Pulmonary artery endothelial cell (primary cell): Measurements from ENCODE around the gene PHF20. TPM values are rescaled to one million over a fixed set of nuclear protein-coding genes. Genes with fewer than 3 reads are reported as not detected.
"Not testable (repeated sequence)": the region's sequence is repeated elsewhere in the genome, so short reads cannot be mapped to it uniquely, and the experiment has no call there.

ENCODE experiments used
- DNase-seq: peaks from one replicate; pipeline ENCODE4 v3.0.0-alpha.2; 2011; ENCODE audit warnings: low read depth, low spot score
- total RNA-seq: library from RNA; depleted of rRNA; stranded (reverse); fragments of >200 nt; gene quantifications from 2 replicates; pipeline ENCODE4 v1.2.3, GENCODE V29; 2014

Gene PHF20
- total RNA-seq, 1 donor from 2014 or later = 30.9 TPM

DNA sequence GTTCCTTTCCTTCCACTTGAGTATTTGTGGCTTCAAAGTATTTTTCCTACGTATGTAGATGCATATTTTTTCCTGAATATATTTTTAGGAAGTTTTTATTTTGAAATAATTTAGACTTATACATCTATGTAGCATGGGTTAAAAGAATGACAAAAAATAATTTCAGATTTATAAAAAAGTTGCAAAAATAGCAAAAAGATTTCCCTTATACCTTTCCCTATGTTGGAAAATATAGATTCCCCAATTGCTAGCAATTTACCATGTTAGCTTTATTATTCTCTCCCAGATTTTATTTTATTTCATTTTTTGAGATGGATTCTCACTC lies 112.7 kb downstream of the PHF20 start:
- no peak for DNase-seq

DNA sequence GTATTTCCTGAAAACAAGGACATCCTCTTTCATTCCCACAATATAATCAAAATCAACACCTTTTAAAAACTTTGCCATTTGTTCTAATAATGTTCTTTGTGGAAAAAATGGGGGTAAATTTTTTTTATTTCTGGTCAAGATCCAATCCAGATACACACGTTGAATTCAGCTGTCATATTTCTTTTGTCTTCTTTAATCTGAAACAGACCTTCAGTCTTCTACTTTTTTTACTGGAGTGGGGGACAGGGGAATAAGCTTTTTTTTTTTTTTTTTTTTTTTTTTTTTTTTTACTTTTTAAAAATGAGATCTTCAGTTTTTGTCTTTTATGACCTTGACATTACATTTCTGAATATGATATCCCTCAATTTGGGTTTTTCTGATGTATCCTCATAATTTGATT lies 113.4 kb downstream of the PHF20 start:
- DNase-seq = no peak

DNA sequence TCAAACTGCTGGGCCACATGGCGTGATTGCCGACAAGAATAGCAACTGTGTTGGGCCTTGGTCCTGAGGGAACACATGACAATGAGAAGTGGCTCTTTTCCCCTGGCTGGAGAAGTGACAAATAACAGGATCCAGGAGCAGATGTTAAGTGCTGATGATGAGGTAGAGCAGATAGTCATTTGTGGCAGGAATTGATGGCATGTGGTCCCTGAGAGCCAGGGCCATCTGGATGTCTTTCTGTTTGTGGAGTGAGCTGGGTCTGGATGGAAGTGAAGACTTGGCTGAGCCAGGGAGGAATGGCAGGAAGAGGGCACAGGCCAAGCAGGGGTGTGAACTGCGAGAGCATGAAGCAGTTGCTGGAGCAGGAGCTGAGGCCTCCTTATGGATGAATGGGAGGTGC lies 114.7 kb downstream of the PHF20 start:
- DNase-seq = no peak

DNA sequence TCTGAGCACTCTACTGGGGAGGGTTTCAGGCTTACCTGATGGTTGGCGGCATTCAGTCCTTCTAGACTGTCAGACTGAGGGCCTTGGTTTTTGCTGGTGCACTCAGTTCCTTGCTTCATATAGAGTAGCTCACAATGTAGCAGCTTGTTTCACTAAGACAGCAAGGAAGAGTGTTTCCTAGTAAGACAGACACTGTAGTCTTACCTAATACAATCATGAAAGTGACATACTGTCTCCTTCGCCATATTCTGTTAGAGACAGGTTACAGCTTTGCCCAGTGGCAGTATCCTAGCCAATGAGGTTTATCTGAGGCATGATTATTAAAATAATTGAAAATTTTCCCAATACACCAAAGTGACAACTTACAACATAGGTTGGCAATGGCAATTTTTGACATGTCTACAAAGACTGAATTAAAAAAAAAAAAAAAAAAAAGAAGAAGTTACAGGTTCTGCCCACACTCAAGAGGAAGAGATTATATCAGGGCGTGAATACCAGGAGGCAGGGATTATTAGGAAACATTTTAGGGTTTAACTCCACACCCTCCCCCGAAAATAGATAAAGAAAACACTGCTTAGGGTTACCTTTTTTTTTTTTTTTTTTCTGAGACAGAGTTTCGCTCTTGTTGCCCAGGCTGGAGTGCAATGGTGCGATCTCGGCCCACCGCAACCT lies 115.7 kb downstream of the PHF20 start:
- DNase-seq = no peak

DNA sequence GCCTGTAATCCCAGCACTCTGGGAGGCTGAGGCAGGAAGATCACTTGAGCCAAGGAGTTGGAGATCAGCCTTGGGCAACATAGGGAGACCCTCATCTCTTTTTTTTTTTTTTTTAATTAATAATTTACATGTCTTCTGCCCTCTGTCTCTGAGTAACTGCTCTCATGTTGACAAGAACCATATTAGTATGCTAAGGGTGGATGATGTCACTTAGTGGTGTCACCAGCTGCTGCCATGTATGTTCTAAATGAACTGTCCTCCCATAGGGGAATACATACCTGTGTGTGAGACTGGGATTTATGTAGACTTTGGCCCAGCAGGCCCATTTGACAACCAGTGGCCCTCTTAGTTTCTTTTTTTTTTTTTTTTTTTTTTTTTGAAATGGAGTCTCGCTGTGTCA lies 116.8 kb downstream of the PHF20 start:
- no peak for DNase-seq

DNA sequence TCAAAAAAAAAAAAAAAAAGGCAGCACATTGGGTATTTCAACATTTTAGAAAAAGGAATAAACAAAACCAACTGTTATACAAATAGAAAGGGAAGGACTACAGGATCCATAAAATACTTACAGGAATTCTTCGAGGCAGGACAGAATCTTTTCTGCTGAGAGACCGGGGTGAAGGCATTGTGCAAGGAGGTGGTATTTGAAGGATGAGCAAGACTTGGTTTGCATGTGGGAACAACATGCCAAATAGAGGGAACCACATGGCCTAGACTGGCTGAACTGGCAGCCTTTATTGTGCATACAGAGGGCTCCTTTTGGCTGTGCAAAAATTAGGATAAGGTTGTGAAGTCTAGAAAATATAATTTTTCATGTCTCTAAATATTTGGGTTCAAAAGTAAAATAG lies 119.6 kb downstream of the PHF20 start:
- DNase-seq = no peak

DNA sequence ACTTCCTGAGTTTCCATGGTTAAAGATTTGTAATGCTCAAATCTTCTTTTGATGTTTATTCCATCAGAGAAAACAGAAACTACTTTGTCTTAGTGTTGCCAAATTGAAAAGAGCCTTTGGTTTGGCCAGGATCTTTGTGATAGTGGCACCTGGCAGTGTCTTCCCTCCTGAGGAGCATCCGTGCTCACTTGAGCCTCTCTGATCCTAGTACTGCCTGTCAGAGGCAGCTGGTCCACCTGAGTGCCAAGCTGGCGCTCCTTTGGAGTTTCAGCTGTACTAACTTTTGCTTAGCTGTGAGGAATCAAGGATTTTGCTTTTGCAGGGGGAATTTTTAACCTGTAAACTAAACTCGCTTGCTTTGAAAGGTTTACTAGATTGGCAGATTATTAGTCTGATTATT lies 121.1 kb downstream of the PHF20 start:
- DNase-seq = no peak

DNA sequence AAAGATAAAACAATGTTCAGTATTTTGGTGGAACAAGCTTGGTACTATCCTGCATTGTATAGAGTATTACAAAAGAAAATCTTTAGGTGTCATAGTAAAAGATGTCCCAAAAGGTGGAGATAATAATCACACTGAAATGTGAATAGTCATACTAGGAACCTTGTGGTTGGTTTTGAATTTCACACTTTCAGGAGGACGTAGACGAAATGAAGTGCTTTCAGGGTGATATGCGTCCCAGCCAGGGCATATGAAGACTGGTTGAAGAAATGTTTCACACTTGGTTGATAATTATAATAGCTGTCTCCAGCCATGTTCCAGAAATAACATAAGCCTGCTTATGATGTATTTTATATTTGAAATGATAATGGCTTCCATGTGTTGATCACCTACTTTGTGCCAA lies 122.1 kb downstream of the PHF20 start:
- DNase-seq = no peak

DNA sequence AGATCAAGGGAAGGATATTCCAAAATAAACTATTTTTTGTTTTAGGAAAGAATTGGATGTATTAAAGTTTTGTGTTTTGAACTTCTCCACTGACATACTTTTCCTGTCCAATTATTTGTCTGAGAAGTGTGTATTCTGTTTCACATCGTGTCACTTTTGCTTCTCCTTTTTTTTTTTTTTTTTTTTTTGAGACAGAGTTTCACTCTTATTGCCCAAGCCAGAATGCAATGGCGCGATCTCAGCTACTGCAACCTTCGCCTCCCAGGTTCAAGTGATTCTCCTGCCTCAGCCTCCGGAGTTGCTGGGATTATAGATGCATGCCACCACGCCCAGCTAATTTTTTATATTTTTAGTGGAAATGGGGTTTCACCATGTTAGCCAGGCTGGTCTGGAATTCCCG lies 123.7 kb downstream of the PHF20 start:
- not testable (repeated sequence) for DNase-seq

DNA sequence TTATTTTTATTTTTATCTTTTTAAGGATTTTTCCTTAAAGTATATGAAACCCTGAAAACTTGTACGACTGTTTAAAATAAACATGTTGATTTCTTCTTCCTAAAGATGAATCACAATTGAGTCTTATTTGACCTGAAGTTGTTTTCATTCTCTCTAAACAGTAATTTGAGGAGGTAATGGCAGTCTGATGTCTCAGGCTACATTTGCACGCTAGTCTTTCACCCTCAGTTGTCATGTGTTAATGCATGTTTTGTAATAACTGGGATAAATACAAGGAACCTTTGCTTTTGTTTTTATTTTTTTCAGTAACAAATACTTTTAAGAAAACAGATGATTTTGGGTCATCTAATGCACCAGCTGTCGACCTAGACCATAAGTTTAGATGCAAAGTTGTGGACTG lies 127.2 kb downstream of the PHF20 start:
- DNase-seq = no peak

DNA sequence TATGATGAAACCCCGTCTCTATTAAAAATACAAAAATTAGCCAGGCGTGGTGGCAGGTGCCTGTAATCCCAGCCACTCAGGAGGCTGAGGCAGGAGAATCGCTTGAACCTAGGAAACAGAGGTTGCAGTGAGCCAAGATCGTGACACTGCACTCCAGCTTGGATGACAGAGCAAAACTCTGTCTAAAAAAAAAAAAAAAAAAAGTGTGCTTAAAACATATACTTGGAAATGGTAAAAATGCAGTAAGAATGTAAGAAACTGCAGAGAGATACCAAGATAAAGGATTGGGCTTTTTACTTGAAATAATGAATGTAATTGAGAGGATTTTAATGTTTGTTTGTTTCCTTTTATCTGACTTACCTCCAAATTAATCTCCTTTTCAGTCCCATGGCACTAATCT lies 129.4 kb downstream of the PHF20 start:
- DNase-seq = not testable (repeated sequence)

DNA sequence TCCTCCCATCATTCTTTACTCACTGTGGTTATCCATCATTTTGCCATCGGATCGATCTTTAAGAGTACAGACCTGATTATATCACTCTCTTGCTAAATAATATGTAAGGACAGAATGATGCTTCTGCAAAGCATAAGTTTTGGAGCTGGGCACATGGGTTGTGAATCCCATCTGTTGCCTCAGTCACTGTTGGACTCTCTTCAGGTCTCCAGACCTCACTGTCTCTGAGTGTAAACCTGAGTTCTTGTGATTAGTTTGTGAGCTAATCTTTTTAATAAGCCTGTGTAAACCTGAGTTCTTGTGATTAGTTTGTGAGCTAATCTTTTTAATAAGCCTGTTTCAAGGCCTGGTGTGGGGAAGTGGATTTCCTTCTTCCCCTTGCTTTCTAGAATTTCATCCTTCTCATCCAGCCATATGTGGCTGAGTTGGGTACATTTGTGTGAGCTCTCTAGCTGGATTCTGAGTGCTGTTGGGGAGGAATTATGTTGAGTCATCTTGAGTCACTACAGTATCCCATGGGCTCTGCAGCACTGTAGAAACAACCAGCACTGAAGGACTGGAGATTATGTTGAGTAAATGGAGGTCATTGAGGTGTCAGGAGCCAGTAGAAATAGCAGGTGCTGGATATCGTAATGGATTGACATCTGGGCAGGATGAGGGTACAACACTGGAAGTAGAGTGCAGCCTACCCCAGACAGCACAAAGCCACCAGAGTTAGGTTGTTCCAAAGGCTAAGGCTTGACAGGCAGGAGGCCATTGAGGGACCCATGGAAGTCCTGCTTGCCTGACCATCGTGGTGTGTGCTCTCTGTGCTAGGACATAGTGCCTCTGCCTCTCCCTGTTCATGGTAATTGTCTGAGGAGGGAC lies 130.1 kb downstream of the PHF20 start:
- peak; percentile 29 for DNase-seq

DNA sequence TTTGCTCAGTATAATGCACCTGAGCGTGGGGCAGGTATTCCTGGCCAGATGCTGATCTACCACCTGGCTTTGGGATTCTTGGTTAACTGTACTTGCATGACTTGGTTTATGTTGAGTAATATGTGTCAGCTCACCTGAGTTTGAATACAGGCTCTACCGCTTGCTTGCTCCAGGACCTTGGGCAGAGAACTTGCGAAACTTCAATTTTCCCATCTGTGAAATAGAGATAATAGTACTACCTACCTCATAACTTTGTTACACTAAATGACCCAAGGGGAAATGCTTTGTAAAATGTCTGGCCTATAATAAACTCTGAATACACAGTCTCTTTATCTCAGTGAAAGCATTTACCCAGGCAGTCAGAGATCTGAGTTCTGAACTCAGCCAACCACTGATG lies 130.7 kb downstream of the PHF20 start:
- no peak for DNase-seq

DNA sequence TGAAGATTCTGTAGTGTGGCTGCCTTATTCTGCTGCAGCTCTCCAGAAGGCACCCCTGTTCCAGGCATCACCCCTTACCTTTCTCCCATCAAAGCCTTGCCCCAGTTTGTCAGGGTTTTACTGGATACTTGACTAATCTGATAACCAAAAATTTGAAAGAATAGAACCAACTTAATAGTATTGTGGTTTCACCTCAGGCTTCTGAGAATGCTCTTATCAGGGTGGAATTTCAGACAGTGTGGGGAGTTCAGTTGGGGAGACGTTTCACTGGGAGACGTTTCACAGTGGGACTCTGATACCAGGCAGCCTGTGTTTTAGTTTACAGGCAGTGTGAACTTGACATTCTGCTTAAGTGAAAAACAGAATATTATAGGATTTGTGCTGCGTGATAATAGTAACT lies 132.0 kb downstream of the PHF20 start:
- no peak for DNase-seq

DNA sequence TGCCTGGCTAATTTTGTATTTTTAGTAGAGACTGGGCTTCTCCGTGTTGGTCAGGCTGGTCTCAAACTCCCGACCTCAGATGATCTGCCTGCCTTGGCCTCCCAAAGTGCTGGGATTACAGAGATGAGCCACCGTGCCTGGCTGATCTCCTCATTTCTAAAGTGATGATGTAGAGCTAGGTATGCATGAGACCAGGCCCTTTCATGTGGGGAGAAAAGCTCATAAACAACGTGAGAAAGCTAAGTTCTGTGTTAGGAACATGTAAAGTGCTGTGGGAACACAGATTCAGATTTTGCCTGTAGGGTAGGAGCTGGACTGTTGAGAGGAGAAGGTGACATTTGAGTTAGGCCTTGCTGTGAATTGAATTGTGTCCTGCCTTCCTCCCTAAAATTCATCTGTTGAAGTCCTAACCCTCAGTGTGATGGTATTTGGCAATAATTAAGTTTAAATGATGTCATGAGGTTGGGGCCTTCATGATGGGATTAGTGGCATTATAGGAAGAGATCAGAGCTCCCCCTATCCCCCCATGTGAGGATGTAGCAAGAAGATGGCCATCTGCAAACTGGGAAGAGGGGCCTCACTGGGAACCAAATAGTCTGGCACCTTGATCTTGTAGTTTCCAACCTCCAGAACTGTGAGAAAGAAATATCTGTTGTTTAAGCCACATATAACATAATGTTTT lies 133.3 kb downstream of the PHF20 start:
- DNase-seq = no peak

DNA sequence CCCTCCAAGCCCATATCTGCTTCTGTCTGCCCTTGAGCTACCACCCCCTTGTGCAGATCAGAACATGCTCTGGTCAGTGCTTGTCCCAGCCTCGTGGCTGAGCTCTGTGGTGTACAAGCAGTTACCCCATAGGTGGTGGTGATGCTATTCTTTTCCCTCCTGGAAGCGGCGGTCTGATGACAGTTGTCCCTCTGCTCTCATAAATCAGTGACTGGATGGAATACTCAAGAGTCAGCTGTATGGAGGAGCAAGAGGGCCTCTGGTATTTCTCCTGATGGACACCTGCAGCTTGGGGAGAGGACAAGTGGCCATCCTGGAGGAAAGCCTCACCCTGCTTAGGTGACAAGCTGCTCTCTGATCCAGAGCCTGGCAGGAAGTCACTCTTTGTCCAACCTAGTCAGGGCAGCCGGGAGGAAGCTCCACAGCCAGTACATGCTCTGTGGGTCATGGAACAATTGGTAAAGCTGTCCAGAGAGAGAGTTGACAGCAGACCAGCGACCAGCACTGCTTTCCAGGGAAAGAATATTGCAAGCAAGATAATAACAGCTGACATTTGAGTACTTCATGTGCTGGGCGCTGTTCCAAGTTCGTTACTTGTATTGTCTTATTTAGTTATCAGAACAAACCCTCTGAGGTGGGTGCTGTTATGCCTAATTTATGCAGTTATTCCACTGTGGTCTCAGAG lies 135.3 kb downstream of the PHF20 start:
- DNase-seq = no peak

DNA sequence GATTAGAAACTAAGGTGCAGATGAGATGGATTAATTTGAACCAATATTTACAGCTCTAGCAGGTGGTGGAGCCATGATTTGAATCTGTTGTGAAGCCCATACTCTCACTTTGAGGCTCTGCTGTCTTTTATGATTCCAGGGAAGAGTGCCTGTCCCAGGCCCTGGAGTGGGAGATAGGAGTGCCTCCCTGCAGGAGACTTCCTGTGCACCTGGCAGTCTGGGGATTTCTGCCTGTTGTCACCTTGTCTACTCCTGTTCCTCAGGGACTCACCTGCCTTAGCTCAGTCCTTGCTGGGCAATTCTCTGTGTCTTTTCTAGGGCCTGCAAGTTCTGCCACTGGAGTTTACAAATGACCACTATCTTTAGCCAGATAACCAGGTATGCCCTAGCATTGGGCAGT lies 136.2 kb downstream of the PHF20 start:
- DNase-seq = no peak

DNA sequence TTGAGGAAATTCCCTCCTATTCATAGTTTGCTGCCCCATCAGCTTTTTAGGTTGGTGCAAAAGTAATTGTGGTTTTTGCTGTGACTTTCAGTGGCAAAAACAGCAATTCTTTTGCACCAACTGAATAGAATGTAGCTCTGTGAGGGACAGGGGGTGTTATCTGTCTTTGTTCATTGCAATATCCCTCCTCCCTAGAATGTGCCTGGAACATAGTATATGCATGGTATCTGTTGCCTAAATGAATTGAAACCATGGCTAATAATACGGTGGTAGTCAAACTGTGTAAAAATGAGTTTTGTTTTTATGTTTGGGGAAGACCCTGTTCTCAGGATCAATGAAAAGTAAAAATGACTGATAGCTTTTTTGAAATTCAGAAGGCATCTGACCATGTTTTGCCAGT lies 137.4 kb downstream of the PHF20 start:
- no peak for DNase-seq

DNA sequence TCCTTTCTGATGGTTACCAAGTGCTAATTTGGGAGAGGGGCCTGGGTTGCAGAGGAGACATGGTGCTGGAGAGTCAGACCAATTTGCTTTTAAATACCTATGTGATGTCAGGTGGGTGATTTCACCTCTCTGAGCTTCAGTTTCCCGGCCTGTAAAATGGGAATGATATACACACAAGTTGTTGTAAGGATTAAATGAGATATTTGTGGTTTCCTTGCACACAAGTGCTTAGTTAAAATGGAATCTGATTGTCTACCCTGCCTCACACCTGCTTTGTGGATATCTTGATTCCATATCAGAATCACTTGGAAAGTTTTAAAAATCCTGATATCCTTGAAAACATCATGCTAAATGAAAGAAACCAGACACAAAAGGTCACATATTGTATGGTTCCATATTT lies 138.0 kb downstream of the PHF20 start:
- no peak for DNase-seq

DNA sequence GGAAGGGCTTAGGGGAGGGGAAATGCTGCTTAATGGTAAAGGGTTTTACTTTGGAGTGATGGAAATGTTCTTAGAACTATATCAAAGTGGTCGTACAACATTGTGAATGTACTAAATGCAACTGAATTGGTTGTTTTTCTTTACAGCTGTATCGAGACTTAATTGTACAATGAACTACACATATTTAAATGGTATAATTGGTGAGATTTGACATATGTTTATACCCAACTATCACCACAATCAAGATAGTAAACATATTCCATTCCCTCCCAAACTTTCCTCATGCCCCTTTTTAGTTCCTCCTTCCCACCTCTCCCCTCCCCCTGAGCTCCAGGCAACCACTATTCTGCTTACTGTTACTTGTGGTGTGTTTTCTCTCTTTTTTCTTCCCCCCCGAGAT lies 138.4 kb downstream of the PHF20 start:
- DNase-seq = no peak

DNA sequence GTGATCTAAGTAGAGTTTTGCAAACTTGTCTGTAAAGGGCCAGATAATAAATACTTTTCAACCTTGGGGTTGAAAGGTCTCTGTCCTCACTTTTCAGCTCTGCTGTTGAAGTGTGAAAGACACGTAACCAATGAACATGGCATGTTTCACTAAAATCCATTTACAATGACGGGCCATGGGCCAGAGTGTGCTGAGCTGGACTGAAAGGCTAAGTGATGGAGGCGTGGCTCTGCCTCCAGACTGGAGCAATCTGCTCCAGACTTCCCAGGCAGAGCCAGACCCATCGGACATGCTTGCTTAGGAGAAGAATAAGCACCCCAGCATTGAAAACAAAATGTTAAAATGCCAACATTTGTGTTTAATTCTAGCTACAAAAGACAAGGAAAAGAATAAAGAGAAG lies 141.1 kb downstream of the PHF20 start:
- no peak for DNase-seq

DNA sequence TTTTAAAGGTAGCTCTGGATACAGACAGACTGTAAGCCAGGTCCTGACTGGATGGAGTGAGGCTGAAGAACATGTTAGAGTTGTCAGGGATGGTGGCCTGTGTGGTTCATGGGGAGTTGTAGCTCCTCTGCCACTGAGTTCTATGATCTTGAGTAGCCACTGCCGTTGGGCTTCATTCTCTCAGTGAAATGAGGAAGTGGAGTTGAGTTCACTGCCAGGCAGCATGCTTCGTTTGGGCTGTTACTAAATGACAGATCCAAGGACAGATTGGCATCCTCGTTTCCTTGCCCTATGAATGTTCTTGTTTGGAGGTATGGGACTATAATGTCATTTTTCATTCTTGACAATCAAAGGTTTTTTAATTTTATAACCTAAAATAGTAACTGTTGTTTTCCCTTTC lies 145.3 kb downstream of the PHF20 start:
- DNase-seq = no peak
